Stimulated activated CD4-positive, alpha-beta T cell treated with anti-CD3 and anti-CD28 coated beads, TNF-alpha, amount 100 ng/mL, for 1 hour (primary cell): ENCODE data around the gene PRKAR1B.

Experiments used
- DNase-seq, 3 donors: peaks; one replicate each; pipeline ENCODE4 v3.0.0-alpha.2; 2020; ENCODE audit warnings: low read depth in 3 of 3, low spot score in 1 of 3

PRKAR1B gene

GRCh38 chr7:741850-742249, 14.8 kb upstream of the PRKAR1B start:
- DNase-seq: no peak

GRCh38 chr7:741191-741671, 14.2 kb upstream of the PRKAR1B start:
- DNase-seq: no peak

- DNase-seq: no peak
These were observed 13.2 kb upstream of the PRKAR1B start for GRCh38 chr7:739983-740942.

GRCh38 chr7:739455-739982, 12.4 kb upstream of the PRKAR1B start:
- no peak for DNase-seq

GRCh38 chr7:738723-739454, 11.8 kb upstream of the PRKAR1B start:
- no peak for DNase-seq

- no peak for DNase-seq
These were observed 11.2 kb upstream of the PRKAR1B start for GRCh38 chr7:738241-738640.

- DNase-seq: no peak
These were observed 7.7 kb upstream of the PRKAR1B start for GRCh38 chr7:734808-735207.

- no peak for DNase-seq
These were observed 7.1 kb upstream of the PRKAR1B start for GRCh38 chr7:734214-734613.

- DNase-seq: no peak
These were observed 5.5 kb upstream of the PRKAR1B start for GRCh38 chr7:732556-732955.

GRCh38 chr7:732094-732541, 5.0 kb upstream of the PRKAR1B start:
- DNase-seq: no peak

GRCh38 chr7:731440-732085, 4.5 kb upstream of the PRKAR1B start:
- no peak for DNase-seq

GRCh38 chr7:730501-731439, 3.7 kb upstream of the PRKAR1B start:
- no peak for DNase-seq

- no peak for DNase-seq
These were observed 2.3 kb upstream of the PRKAR1B start for GRCh38 chr7:729140-730000.

GRCh38 chr7:728602-729001, 1.5 kb upstream of the PRKAR1B start:
- DNase-seq: no peak

GRCh38 chr7:727806-728460, 852 bp upstream of the PRKAR1B start:
- DNase-seq: no peak

GRCh38 chr7:726854-727103, 302 bp downstream of the PRKAR1B start:
- no peak for DNase-seq

GRCh38 chr7:726084-726853, 812 bp downstream of the PRKAR1B start, which contains the start of gene DNAAF5:
TSS of gene DNAAF5 (plus strand) at chr7:726699. CDS start at chr7:726721, 22 bp downstream.
- DNase-seq: peak; percentile 40 to 80 (median 69)
